HCT116 (cell line): ENCODE data around the gene NUDT13.

ENCODE experiments used
- CBX3 ChIP-seq: IDR thresholded peaks from 2 replicates; pipeline ENCODE4 v1.6.1; 2012; ENCODE audit warnings: low read depth
- CTCF ChIP-seq, 3 experiments: fragments of 200-600 bp in 1 of 3; sonication (generic) in 1 of 3; IDR thresholded peaks in 2 of 3; conservative IDR thresholded peaks in 1 of 3; 2 replicates each; pipeline ENCODE4 v1.5.1; 2012 to 2017; ENCODE audit warnings: low read depth in 2 of 3, low read length in 2 of 3, antibody characterized with exemption in 1 of 3, borderline replicate concordance in 1 of 3, control low read depth in 1 of 3, mild to moderate bottlenecking in 1 of 3, mixed read lengths in 1 of 3, mixed run types in 1 of 3, moderate library complexity in 1 of 3; ENCODE audit not compliant: insufficient read depth in 1 of 3
- EGR1 ChIP-seq: IDR thresholded peaks from 2 replicates; pipeline ENCODE4 v1.6.1; 2012; ENCODE audit warnings: low read depth
- EZH2 ChIP-seq: fragments of 200-600 bp; sonication (generic); IDR thresholded peaks from 2 replicates; pipeline ENCODE4 v1.6.1; 2017; ENCODE audit warnings: antibody characterized with exemption, mixed run types
- EZH2phosphoT487 ChIP-seq: fragments of 200-600 bp; IDR thresholded peaks from 2 replicates; pipeline ENCODE4 v1.6.1; 2018; ENCODE audit warnings: antibody characterized with exemption, borderline replicate concordance
- FOSL1 ChIP-seq: IDR thresholded peaks from 2 replicates; pipeline ENCODE4 v1.6.1; 2012; ENCODE audit warnings: low read depth
- JUND ChIP-seq: IDR thresholded peaks from 2 replicates; pipeline ENCODE4 v1.6.1; 2012
- MAX ChIP-seq: IDR thresholded peaks from 2 replicates; pipeline ENCODE4 v1.6.1; 2012
- POLR2A ChIP-seq: IDR thresholded peaks from 2 replicates; pipeline ENCODE4 v1.7.0; 2011; ENCODE audit warnings: borderline replicate concordance; ENCODE audit not compliant: insufficient read depth, insufficient read length; ENCODE audit errors: extremely low read depth
- POLR2AphosphoS5 ChIP-seq: IDR thresholded peaks from 2 replicates; pipeline ENCODE4 v1.6.1; 2011; ENCODE audit warnings: mild to moderate bottlenecking, low read depth, low read length, moderate library complexity
- RAD21 ChIP-seq: IDR thresholded peaks from 2 replicates; pipeline ENCODE4 v1.6.1; 2012; ENCODE audit warnings: low read depth, mild to moderate bottlenecking
- REST ChIP-seq: IDR thresholded peaks from 2 replicates; pipeline ENCODE4 v1.6.1; 2012; ENCODE audit warnings: low read depth
- SRF ChIP-seq: IDR thresholded peaks from 2 replicates; pipeline ENCODE4 v1.6.1; 2012; ENCODE audit warnings: low read depth
- YY1 ChIP-seq: IDR thresholded peaks from 2 replicates; pipeline ENCODE4 v1.6.1; 2011; ENCODE audit warnings: low read length, low read depth, moderate library complexity, mild to moderate bottlenecking; ENCODE audit not compliant: insufficient replicate concordance; ENCODE audit errors: extremely low read depth

- TF ChIP-seq FOSL1 (no peak), POLR2A (no peak), CTCF (IDR thresholded peaks at IDR 0.05 in 2 of 3, conservative IDR thresholded peaks at IDR 0.05 in 1 of 3; ENCODE audit: borderline replicate concordance in 1 of 3, insufficient read depth in 1 of 3, low read depth in 2 of 3, low read length in 2 of 3) (no peak), REST (no peak), YY1 (no peak), EZH2 (no peak), POLR2AphosphoS5 (no peak), RAD21 (no peak), CBX3 (no peak), EGR1 (no peak), JUND (no peak), EZH2phosphoT487 (no peak), MAX (no peak), SRF (no peak)
These were observed 4.0 kb upstream of the NUDT13 start for GRCh38 chr10:73106301-73106700.
